HepG2 (cell line): ENCODE measurements around the gene APOC4. TPM values are rescaled to one million over a fixed set of nuclear protein-coding genes. Genes with fewer than 3 reads are reported as not detected.

ENCODE experiments used
- ADNP ChIP-seq: sonication (generic); formaldehyde crosslinking; IDR thresholded peaks from 2 replicates; pipeline ENCODE4 v1.4.0; 2020; ENCODE audit warnings: missing genetic modification reagents
- BRD4 ChIP-seq: sonication (generic); formaldehyde crosslinking; IDR thresholded peaks from 2 replicates; pipeline ENCODE4 v1.4.0; 2020; ENCODE audit warnings: missing genetic modification reagents
- FOXK1 ChIP-seq: sonication (generic); formaldehyde crosslinking; IDR thresholded peaks from 2 replicates; pipeline ENCODE4 v1.4.0; 2020; ENCODE audit warnings: low read depth, missing genetic modification reagents, borderline replicate concordance
- GZF1 ChIP-seq: sonication (generic); formaldehyde crosslinking; IDR thresholded peaks from 2 replicates; pipeline ENCODE4 v1.5.1; 2020; ENCODE audit warnings: mild to moderate bottlenecking, missing genetic modification reagents
- HHEX ChIP-seq: IDR thresholded peaks from 2 replicates; pipeline ENCODE4 v1.6.1; 2016; ENCODE audit warnings: control low read depth
- MAFF ChIP-seq: IDR thresholded peaks from 2 replicates; pipeline ENCODE4 v1.6.1; 2011; ENCODE audit warnings: low read depth, low read length, improper control_type of control experiment
- MTF1 ChIP-seq: sonication (generic); formaldehyde crosslinking; IDR thresholded peaks from 2 replicates; pipeline ENCODE4 v1.5.0; 2020; ENCODE audit warnings: missing genetic modification reagents
- RNF219 ChIP-seq: sonication (generic); formaldehyde crosslinking; IDR thresholded peaks from 2 replicates; pipeline ENCODE4 v1.5.0; 2020; ENCODE audit warnings: mild to moderate bottlenecking, missing genetic modification reagents
- SUZ12 ChIP-seq: fragments of 150-350 bp; IDR thresholded peaks from 2 replicates; pipeline ENCODE4 v1.6.1; 2014; ENCODE audit warnings: low read depth, low read length
- THAP8 ChIP-seq: sonication (generic); formaldehyde crosslinking; IDR thresholded peaks from 2 replicates; pipeline ENCODE4 v1.5.1; 2020; ENCODE audit warnings: missing genetic modification reagents, mild to moderate bottlenecking, borderline replicate concordance
- ZEB1 ChIP-seq: IDR thresholded peaks from 2 replicates; pipeline ENCODE4 v1.6.1; 2012; ENCODE audit warnings: mild to moderate bottlenecking, low read depth, inconsistent platforms; ENCODE audit not compliant: insufficient replicate concordance
- ZFP90 ChIP-seq: sonication (generic); formaldehyde crosslinking; IDR thresholded peaks from 2 replicates; pipeline ENCODE4 v1.8.0; 2022; ENCODE audit warnings: missing genetic modification reagents, mild to moderate bottlenecking, inconsistent platforms, borderline replicate concordance
- ZNF225 ChIP-seq: sonication (generic); formaldehyde crosslinking; IDR thresholded peaks from 2 replicates; pipeline ENCODE4 v1.4.0; 2020; ENCODE audit warnings: mild to moderate bottlenecking, missing genetic modification reagents
- ZNF234 ChIP-seq: sonication (generic); formaldehyde crosslinking; conservative IDR thresholded peaks from 2 replicates; pipeline ENCODE4 v1.5.1; 2020; ENCODE audit warnings: mild to moderate bottlenecking, missing genetic modification reagents
- ZNF446 ChIP-seq: sonication (generic); formaldehyde crosslinking; IDR thresholded peaks from 2 replicates; pipeline ENCODE4 v1.5.0; 2020; ENCODE audit warnings: mild to moderate bottlenecking, missing genetic modification reagents
- ZNF773 ChIP-seq: sonication (generic); formaldehyde crosslinking; IDR thresholded peaks from 2 replicates; pipeline ENCODE4 v1.4.0; 2020; ENCODE audit warnings: missing genetic modification reagents, borderline replicate concordance
- ZNF780A ChIP-seq: sonication (generic); formaldehyde crosslinking; IDR thresholded peaks from 2 replicates; pipeline ENCODE4 v1.8.0; 2022; ENCODE audit warnings: mild to moderate bottlenecking, missing genetic modification reagents, moderate library complexity
- polyA plus RNA-seq, 8 experiments: library from polyadenylated mRNA; depleted of rRNA in 3 of 8; stranded (reverse) in 7 of 8; unstranded in 1 of 8; fragments of >200 nt; fragmentation: Illumina TruSeq in 4 of 8; extraction: Trizol in 4 of 8; gene quantifications; 2 replicates each; pipeline versions ENCODE4 v1.2.1 to v1.2.3, GENCODE V29; 2011 to 2016; ENCODE audit warnings: low read depth in 4 of 8, missing spikeins in 1 of 8, mixed read lengths in 1 of 8; ENCODE audit not compliant: insufficient read depth in 1 of 8
- total RNA-seq, 5 experiments: library from RNA; depleted of rRNA; stranded (reverse); fragments of >200 nt; fragmentation: Illumina TruSeq; extraction: Trizol; gene quantifications; 2 replicates each; pipeline ENCODE4 v1.2.3, GENCODE V29; 2016; ENCODE audit warnings: low read depth in 1 of 5
- TF ChIP-seq, protein P1 (sequence below): sonication (generic); formaldehyde crosslinking; IDR thresholded peaks from 2 replicates; pipeline ENCODE4 v1.4.0; 2020; ENCODE audit warnings: missing genetic modification reagents
- TF ChIP-seq, protein P2 (sequence below): sonication (generic); formaldehyde crosslinking; IDR thresholded peaks from 2 replicates; pipeline ENCODE4 v1.8.1; 2022; ENCODE audit warnings: mild to moderate bottlenecking, missing genetic modification reagents

The APOC4 gene
- total and polyA plus RNA-seq, 2 of the 13 experiments (the other 11 are each of a cell fraction or from before 2014, with no cell fraction given): 0.46 TPM; not detected in 1

DNA sequence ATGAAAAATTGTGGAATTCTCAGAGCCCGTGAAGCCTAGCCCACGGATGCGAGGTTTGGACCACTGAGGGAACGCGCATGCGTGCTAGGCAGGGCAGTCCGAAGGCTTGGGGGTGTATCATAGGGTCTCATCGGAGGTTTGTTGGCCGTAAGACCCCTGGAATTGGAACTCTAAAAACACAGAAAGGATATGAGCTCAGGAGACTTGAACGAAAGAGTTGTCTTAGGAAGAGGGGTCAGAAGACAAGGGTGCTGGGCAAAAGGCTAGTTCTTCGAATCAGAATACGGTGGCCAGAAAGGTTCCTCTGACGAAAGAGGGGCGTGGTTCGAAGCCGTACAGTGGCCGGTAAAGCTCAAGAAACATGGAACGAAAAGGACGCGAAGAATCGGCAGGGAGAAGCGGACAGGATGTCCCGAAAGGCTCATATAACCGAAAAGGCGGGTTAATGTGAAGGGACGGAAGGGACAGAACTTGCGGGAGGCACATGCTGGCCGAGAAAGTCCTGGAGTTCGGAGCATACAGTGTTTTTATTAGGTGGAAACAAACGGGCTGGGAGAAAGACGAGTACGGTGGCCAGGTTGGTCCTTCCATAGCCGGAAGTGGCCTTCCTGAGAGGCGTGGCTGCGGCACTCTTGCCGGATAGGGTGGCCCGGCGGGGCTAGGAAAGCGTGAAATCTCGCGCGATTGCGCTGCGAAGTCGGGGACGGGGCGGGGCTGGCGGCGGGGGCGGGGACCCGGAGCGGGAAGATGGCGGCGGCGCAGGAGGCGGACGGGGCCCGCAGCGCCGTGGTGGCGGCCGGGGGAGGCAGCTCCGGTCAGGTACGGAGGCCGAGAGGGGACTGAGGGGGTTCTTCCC, 12.8 kb downstream of the APOC4 start, which contains the start of gene CLPTM1 (continued):
- TF ChIP-seq, protein P1, sequence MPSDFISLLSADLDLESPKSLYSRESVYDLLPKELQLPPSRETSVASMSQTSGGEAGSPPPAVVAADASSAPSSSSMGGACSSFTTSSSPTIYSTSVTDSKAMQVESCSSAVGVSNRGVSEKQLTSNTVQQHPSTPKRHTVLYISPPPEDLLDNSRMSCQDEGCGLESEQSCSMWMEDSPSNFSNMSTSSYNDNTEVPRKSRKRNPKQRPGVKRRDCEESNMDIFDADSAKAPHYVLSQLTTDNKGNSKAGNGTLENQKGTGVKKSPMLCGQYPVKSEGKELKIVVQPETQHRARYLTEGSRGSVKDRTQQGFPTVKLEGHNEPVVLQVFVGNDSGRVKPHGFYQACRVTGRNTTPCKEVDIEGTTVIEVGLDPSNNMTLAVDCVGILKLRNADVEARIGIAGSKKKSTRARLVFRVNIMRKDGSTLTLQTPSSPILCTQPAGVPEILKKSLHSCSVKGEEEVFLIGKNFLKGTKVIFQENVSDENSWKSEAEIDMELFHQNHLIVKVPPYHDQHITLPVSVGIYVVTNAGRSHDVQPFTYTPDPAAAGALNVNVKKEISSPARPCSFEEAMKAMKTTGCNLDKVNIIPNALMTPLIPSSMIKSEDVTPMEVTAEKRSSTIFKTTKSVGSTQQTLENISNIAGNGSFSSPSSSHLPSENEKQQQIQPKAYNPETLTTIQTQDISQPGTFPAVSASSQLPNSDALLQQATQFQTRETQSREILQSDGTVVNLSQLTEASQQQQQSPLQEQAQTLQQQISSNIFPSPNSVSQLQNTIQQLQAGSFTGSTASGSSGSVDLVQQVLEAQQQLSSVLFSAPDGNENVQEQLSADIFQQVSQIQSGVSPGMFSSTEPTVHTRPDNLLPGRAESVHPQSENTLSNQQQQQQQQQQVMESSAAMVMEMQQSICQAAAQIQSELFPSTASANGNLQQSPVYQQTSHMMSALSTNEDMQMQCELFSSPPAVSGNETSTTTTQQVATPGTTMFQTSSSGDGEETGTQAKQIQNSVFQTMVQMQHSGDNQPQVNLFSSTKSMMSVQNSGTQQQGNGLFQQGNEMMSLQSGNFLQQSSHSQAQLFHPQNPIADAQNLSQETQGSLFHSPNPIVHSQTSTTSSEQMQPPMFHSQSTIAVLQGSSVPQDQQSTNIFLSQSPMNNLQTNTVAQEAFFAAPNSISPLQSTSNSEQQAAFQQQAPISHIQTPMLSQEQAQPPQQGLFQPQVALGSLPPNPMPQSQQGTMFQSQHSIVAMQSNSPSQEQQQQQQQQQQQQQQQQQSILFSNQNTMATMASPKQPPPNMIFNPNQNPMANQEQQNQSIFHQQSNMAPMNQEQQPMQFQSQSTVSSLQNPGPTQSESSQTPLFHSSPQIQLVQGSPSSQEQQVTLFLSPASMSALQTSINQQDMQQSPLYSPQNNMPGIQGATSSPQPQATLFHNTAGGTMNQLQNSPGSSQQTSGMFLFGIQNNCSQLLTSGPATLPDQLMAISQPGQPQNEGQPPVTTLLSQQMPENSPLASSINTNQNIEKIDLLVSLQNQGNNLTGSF (CRISPR knock-in tag): no peak
- TF ChIP-seq ZNF773 (CRISPR knock-in tag) (no peak), HHEX (CRISPR knock-in tag) (no peak), BRD4 (no peak; the same call in 1 of the 2 replicates), ZNF234 (CRISPR knock-in tag) (no peak), GZF1 (no peak), SUZ12 (no peak), ZNF446 (CRISPR knock-in tag) (peak; percentile 58; the same call in 1 of the 2 replicates), MTF1 (CRISPR knock-in tag) (no peak), RNF219 (CRISPR knock-in tag) (no peak), ZFP90 (CRISPR knock-in tag) (no peak), ZEB1 (no peak), MAFF (no peak), ADNP (CRISPR knock-in tag) (no peak), ZNF780A (CRISPR knock-in tag) (no peak), THAP8 (CRISPR knock-in tag) (no peak; the same call in 1 of the 2 replicates), FOXK1 (CRISPR knock-in tag) (peak; percentile 24; the same call in 1 of the 2 replicates), ZNF225 (no peak)
- TF ChIP-seq, protein P2, sequence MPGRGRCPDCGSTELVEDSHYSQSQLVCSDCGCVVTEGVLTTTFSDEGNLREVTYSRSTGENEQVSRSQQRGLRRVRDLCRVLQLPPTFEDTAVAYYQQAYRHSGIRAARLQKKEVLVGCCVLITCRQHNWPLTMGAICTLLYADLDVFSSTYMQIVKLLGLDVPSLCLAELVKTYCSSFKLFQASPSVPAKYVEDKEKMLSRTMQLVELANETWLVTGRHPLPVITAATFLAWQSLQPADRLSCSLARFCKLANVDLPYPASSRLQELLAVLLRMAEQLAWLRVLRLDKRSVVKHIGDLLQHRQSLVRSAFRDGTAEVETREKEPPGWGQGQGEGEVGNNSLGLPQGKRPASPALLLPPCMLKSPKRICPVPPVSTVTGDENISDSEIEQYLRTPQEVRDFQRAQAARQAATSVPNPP (CRISPR knock-in tag): no peak
